GM18502 (cell line): ENCODE measurements around the gene MYO1D.

ENCODE experiments used
- ATAC-seq: cut with Tn5 transposase; IDR thresholded peaks from one replicate; pipeline ENCODE4 v1.9.1; 2021; ENCODE audit warnings: mild to moderate bottlenecking; ENCODE audit not compliant: unreplicated experiment, poor library complexity

Gene MYO1D

DNA sequence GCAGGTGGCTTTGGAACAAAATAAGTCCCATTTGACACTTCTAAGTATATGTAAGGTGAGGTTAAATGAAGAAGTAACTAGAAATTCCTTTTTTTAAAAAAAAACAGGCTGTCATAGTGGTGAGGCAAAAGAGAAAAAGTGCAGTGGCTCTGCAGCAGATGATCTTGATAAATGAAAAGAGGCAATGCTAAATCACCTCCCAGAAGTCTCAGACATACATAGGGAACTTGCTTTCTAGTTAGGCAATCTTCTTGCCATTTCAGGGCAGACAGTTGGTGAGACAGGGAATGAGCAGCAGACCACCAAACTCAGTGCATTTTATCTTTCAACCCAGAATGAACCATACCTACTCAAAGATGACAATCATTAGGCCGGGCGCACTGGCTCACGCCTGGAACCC is 90.8 kb downstream of the MYO1D start:
- no peak for ATAC-seq

DNA sequence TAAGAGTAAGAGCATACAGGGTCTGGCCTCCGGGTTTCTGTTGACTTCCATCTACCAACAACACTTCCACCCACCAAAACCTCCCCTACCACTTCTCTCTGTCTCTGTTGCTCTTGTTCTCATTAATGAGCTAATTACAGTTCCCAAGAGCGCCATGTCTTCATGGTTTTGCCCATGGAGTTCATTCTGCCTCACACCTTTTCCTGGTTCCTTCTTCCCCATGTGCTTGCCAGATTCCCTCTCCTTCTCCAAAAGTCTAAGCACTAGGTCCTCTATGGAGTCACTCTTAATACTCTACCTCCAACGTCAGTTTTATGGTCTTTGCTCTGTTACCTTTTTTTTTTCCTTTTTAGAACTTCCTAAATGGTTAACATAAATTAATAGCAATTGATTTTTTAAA is 92.8 kb downstream of the MYO1D start:
- ATAC-seq = no peak

DNA sequence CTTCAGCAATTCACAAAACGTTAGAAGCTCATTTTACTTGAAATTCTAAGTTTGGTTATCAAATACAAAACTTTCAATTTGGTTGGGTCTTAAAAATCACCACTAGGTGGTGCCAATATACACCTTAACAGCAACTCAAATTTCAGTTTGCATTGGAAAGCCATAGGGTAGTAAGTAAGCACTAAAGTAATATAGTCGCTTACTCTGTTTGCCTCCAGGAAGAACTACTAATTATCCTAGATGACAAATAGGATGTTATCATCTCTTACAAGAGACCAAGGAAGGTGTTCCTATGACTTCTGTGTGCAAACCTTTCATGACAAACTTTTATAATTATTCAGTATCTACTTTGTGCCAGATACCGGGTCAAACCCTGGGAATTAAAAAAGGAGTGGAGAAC is 93.3 kb downstream of the MYO1D start:
- no peak for ATAC-seq

DNA sequence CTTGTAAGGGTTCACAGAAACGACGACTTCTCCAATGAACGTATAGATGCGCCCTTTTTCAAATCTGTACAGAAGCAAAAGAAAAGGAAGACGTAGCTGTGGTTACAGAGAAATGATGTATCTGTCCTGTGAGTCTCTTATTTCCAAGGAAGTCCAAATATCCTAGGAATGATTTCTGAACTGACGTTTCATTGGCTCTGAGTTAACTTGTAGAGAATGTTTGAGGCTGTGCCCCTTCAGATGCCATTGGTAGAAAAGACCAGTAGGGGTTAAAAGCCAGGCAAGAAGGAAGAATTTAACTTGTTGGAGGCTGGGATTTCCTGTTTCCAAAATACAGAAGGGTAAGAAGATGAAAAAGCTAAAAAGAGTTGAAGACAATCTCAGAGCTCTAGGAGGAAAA is 96.2 kb downstream of the MYO1D start:
- no peak for ATAC-seq

DNA sequence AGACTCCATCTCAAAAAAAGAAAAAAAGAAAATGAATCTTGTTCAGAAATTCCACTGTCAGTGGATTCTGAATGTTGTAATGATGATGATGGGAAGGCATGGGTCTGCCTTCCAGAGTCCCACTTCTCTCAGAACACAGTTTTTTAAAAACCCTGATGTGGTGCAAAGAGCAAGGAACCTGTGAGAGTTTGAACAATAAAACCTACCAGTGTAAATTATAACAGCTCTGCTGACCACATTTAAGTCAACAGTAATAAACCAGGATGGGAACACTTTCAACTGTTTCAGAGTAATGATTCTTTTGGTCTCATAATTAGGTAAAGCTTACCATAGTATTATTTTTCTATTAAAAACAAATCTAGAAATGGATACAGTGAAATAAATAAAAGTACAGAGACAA is 99.0 kb downstream of the MYO1D start:
- ATAC-seq = no peak

DNA sequence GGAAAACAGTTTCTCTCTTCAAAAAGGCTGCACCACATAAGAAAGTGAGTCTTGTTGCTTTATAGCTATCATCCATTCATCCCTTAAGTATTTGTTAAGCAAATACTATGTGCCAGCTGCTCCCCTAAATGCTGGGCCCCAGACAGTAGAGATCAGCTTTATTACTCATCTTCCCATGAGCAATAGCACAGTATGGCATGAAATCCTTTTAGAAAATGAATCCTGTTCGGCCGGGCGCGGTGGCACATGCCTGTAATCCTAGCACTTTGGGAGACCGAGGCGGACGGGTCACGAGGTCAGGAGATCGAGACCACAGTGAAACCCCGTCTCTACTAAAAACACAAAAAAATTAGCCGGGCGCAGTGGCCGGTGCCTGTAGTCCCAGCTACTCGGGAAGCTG is 99.5 kb downstream of the MYO1D start:
- ATAC-seq = no peak

DNA sequence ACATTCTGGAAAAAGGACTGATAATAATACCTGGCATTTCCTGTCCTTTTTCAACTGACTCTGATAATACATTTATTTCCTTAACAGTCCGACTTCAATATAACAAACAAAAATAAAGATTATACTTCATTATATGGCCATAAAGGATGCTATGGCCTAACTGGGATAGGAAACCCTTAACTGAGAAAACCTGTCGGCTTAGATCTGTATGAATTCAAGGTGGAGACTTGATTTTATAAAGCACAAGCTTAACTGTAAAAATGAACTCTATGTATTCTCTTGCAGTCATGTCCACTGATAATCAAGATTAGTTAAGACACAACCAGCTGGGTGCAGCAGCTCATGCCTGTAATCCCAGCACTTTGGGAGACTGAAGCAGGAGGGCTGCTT is 102.2 kb downstream of the MYO1D start:
- no peak for ATAC-seq

DNA sequence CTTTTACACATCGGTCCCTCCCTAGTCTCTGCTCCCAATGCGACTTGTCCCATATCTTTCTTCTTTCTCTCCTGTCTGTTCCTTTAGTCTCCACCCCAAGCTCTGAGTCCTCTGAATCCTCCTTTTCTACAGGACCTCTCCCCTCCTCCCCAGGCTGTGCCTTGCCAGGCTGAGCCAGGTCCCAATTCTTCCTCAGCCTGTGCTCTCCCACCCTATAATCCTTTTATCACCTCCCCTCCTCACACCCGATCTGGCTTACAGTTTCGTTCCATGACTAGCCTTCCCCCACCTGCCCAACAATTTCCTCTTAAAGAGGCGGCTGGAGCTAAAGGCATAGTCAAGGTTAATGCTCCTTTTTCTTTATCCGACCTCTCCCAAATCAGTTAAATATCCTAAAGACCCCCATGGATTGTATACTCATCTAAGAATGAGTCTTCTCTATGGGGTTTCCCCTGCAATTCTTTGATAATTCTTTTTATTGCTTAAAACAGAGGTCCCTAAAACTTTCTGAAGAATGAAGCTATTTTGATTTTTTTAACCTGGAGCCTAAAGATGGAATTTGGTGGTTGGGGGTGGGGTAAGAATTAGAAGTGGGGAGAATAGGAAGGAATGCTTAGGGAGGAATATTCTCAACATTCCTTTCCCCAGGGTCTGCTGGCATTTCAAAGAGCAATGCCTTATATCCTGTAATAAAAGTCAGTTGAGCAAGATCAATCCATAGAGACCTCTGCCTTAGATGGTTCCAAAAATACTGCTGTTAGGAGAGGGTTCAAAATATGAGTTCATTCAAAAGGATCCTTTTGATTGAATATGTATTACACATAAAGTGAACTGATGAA is 102.8 kb downstream of the MYO1D start:
- no peak for ATAC-seq

DNA sequence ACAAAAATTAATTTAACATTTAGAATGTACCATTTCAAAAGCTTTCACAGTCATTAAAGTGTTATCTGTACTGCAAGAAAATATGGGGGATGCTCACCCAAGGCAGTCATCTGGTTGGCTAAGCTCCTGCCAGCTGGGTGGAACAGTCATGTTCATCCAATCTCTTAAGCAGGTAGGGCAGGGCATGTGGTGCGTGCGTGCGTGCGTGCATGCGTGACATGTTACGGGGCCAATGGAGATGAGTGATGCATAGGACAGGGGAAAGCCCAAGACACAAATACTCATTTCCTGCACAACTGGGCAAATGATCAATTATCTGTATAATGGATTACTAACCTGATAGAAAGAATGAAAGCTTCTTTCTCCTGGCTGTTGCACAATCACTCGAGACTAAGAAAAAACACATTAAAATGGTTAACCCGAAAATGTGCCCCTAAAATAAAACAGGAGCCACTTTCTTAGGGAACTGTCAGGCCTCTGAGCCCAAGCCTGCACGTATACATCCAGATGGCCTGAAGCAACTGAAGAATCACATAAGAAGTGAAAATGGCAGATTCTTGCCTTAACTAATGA is 104.4 kb downstream of the MYO1D start:
- ATAC-seq = no peak

DNA sequence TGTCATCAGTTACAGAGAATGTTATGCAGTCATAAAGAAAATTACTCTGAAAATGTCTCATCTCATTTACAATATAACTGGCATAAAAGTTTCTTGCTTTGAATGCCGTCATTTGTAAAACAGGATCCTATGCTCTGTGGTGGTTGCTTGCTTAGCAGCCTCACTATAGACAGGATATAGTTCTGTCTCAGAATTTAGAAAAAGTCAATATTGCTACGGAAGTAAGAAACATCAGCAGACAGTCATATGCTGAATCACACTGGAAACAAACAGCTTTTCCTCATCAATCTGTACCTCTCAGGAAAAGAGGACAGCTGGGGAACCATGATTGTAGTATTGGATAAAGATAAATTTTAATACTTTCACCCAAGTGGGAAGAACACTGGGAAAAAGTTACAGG is 105.5 kb downstream of the MYO1D start:
- ATAC-seq = no peak

DNA sequence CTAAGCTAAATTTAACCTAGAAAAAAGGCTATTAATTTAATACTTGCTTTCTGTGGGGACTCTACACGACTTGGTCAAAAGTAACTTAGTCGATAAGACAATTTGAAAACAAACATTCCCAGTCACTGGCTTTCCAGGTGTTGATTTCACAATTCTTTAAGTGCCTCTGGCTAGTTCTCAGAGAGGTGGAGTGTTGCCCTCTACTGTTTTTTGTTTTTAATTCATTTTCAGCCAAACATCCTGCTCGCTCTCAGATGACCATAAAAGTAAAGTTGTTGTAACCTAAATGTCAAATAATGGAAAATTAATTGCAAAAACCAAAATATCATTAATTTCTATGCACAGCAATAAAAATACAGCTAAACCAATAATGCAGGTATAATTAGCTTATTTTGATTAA is 107.1 kb downstream of the MYO1D start:
- ATAC-seq = no peak

DNA sequence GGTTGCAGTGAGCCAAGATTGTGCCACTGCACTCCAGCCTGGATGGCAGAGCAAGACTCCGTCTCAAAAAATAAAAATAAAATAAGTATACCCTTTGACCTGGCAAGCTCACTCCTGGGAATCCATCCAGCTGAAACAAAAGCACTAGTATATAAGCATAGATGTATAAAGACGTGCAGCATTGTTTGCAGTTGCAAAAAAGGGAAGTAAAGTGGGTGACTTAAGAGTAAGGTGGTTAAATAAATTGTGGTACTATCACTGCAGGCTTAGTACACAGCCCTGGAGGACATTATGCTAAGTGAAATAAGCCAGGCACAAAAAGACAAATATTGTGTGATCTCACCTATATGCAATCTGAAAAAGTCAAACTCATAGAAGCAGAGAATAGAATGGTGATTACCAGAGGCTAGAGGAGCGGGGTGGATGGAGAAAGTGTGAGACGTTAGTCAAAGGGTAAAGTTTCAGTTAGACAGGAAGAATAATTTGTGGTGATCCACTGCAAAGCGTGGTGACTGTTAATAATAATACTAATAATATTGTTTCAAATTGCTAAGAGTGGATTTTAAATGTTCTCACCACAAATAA is 113.0 kb downstream of the MYO1D start:
- ATAC-seq = no peak

DNA sequence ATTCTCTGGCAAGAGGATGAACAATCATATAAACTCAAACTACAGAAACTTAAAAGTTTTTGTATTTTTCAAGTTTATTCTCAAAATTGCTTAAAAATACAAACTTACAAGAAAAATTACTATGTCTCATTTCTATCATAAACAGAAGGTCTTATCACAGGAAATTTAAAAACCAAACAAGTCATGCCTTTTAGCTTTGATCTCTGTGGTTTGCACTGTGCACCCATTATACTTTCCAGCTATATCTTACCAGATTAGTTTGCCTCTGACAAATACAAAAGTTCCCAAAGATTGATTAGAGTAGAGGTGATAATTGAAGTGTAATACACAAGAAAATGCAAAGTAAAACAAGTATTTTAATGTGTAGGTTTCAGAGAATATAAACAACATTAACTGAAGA is 117.4 kb downstream of the MYO1D start:
- ATAC-seq = no peak

DNA sequence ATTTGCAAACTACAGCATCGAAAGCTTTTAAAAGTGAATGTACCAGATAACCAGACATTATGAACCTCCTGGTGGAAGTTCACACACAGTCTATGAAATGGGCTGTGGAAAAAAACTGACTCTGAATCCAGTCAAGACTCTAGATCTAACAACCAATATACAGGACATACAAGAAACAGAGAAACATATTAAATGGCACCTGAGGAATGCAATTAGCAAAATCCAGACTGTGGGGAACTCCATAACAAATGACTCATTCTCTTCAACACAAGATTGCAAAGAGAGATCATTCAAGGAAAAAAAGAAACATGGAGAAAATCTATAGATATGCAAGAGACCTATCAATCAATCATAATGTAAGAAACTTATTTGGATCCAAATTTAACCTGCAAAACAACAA is 119.0 kb downstream of the MYO1D start:
- ATAC-seq = no peak

DNA sequence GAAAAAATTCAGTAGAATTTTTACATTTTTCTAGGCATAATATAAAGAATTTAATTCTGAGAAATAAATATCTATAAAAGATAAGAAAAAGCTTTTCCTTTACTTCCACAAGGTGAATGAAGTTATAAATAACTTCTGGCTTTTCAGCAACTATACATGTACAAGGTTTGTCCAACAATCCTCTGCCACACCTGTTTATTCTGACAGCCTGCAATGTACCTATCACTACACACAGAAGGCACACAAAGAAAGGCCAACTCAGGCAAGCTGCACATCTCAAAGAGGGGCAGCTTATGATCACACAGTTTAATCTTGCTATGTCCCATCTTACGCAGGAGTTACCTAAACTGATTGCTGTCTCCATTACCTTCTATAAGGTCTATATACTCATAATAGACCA is 120.2 kb downstream of the MYO1D start:
- no peak for ATAC-seq

DNA sequence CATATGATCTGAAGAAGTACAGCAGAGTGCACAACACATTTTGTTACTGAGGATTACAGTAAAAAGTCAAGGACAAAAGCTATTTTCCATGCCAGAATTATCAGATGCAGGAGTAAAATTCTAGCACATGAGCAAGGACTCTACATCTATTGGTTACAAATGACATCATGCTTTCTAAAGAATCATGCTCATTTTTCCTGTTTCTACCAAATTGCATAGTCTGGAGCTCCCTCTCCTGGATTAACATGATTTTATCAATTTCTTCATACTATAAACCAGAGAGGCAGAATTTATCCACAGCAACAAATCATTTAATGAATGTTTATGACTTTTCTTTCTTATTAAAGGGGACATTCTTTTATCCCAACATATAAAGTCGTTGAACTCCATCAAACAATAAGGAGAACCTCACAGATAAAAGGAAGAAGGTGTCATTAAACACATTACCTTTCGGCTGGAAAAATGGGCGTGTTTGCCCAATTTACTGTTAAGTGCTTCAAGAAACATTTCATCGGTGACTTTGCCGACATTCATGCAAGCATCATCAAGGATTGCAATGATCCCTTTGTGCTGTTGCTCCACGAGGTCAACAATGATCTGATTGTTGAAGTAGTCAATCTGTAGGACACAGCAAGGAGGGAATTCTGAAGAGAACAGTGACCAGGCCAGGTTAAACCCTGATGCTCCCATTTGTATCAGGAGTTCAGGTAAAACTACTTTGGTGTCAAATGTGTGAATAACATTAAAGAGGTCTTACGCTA is 121.7 kb downstream of the MYO1D start:
- ATAC-seq = no peak

DNA sequence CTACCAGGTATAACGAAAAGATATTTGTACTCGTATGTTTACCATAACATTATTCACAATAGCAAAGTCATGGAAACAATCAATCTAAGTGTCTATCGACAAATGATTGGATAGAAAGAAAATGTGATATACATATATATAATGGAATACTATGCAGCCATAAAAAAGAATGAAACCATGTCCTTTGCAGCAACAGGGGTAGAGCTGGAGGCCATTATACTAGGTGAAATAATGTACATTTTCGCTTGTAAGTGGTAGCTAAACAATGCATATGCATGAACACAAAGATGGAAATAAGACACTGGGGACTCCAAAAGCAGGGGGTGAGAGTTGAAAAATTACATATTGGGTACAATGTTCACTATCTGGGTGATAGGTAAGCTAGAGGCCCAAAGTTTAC is 124.0 kb downstream of the MYO1D start:
- ATAC-seq = no peak

DNA sequence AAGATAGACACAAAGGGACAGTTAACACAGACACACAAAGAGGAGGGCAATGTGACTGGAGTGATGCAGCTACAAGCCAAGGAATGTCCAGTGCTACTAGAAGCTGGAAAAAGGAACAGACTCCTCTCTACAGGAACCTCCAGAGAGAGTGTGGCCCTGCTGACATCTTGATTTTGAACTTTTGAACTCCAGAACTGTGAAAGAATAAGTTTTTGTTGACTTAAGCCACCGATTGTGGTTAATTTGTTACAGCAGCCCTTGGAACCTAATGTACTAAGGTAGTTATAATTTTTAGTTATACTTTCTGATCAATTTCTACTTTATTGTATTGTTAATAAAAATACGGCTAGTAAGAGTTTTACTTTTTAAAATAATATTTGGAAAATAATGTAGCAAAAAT is 129.1 kb downstream of the MYO1D start:
- ATAC-seq = no peak

DNA sequence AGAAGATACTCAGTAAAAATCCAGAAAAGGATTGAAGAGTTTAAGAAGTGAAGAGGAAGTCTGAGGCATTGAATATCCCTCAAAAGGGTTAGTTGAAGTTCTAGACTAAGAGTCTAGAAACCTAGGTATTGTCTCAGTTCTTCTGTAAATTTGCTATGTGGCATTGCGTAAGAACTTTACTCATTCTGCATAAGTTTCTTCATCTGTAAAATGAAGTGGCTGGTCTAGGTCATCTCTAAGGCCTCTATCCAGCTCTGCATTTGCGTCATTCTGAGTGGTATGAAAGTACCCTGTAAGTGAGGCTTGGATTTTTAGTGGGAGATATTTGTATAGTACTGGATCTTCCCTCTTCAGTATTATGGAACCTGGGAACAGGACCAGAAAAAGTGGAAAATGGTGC is 130.2 kb downstream of the MYO1D start:
- ATAC-seq = no peak

DNA sequence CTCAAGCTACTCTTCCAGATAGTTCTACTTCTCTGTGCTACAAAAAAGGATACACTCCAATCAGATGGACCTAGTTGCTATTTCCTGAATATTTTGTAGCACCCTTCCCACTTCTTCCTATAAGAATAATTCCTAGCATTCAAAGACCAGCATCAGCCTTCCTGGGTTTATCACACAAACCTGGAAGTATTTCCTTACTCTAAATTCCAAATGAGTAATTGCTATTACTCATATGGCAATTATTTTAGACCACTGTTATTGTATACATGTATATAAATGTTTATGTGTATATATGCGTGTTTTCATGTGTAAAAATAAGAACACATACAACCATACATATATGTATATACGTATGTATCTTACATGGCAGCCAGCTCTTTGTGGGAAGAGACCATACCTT is 130.6 kb downstream of the MYO1D start:
- no peak for ATAC-seq
